NCI-H524 (cell line): ENCODE data around the gene FAM124B.
A peak's percentile ranks its signal among the peaks of the same experiment; 100 is the strongest.

Source experiments
- DNase-seq, 2 experiments: peaks; one replicate each; lab custom pipeline; 2025; lab: John Stamatoyannopoulos, UW

The FAM124B gene

GRCh38 chr2:224401641-224402342 is at the start of gene FAM124B:
FAM124B (minus strand) TSS chr2:224402107; CDS start chr2:224401768, 339 bp downstream.
- DNase-seq, result no peak

- peak in 1 of 2 experiments; percentile 17 for DNase-seq
Observed at GRCh38 chr2:224449212-224450147, 47.6 kb upstream of the FAM124B start.

- DNase-seq, result no peak
Observed at GRCh38 chr2:224448236-224448635, 46.3 kb upstream of the FAM124B start.

GRCh38 chr2:224444783-224445182 is 42.9 kb upstream of the FAM124B start:
- no peak for DNase-seq

GRCh38 chr2:224444021-224444420 is 42.1 kb upstream of the FAM124B start:
- no peak for DNase-seq

- DNase-seq, result peak; percentile 8 to 45
Observed at GRCh38 chr2:224442071-224442967, 40.4 kb upstream of the FAM124B start.

- no peak for DNase-seq
Observed at GRCh38 chr2:224440988-224441387, 39.1 kb upstream of the FAM124B start.

GRCh38 chr2:224438726-224439125 is 36.8 kb upstream of the FAM124B start:
- DNase-seq, result no peak

- DNase-seq, result no peak
Observed at GRCh38 chr2:224436634-224437033, 34.7 kb upstream of the FAM124B start.

- DNase-seq, result no peak
Observed at GRCh38 chr2:224434618-224435017, 32.7 kb upstream of the FAM124B start.

GRCh38 chr2:224433442-224433841 is 31.5 kb upstream of the FAM124B start:
- DNase-seq, result no peak

GRCh38 chr2:224432003-224432579 is 30.2 kb upstream of the FAM124B start:
- DNase-seq, result no peak

GRCh38 chr2:224429441-224429810 is 27.5 kb upstream of the FAM124B start:
- no peak for DNase-seq

- no peak for DNase-seq
Observed at GRCh38 chr2:224428787-224429440, 27.0 kb upstream of the FAM124B start.

- no peak for DNase-seq
Observed at GRCh38 chr2:224427471-224427870, 25.6 kb upstream of the FAM124B start.

- DNase-seq, result no peak
Observed at GRCh38 chr2:224426656-224427055, 24.7 kb upstream of the FAM124B start.

- DNase-seq, result no peak
Observed at GRCh38 chr2:224421065-224421464, 19.2 kb upstream of the FAM124B start.

- no peak for DNase-seq
Observed at GRCh38 chr2:224417947-224418346, 16.0 kb upstream of the FAM124B start.

GRCh38 chr2:224417361-224417729 is 15.4 kb upstream of the FAM124B start:
- no peak for DNase-seq

- no peak for DNase-seq
Observed at GRCh38 chr2:224416656-224417360, 14.9 kb upstream of the FAM124B start.

- no peak for DNase-seq
Observed at GRCh38 chr2:224413381-224413780, 11.5 kb upstream of the FAM124B start.
